H1 (cell line): ENCODE results near the gene TGM5. TPM values are rescaled to one million over a fixed set of nuclear protein-coding genes. Genes with fewer than 3 reads are reported as not detected.

Experiments
- CTCF ChIA-PET: fragments of 300-600 bp; sonication (Branson Sonifier 250); formaldehyde crosslinking; loops from one replicate; lab custom pipeline; 2021; ENCODE audit not compliant: partially characterized antibody; lab: Charles Lee
- POLR2A ChIA-PET: fragments of 300-600 bp; sonication (Branson Sonifier 250); formaldehyde crosslinking; loops from one replicate; lab custom pipeline; 2021; ENCODE audit warnings: inconsistent platforms; ENCODE audit not compliant: partially characterized antibody; lab: Charles Lee
- DNase-seq, 2 experiments: peaks; one replicate each; pipeline versions ENCODE4 v3.0.0 to v3.0.0-alpha.2; 2010 to 2022; ENCODE audit warnings: low spot score in 2 of 2, low read depth in 1 of 2, mixed read lengths in 1 of 2
- FAIRE-seq: peaks from 2 replicates; lab custom pipeline; 2011; peaks lifted over from hg19 to GRCh38; lab: Jason Lieb, UNC
- H2AFZ ChIP-seq: 2 replicates; pipeline ENCODE4 v1.8.1; 2012; ENCODE audit warnings: low read length, inconsistent platforms
- H2AK5ac ChIP-seq: 2 replicates; pipeline ENCODE4 v1.6.1; 2013; ENCODE audit warnings: low read depth, low read length
- H2BK120ac ChIP-seq: replicated peaks from 2 replicates; pipeline ENCODE3; 2013; ENCODE audit warnings: low read depth, low read length, inconsistent platforms
- H2BK12ac ChIP-seq: 2 replicates; pipeline ENCODE4 v1.6.1; 2013; ENCODE audit warnings: low read depth, low read length
- H2BK15ac ChIP-seq: 2 replicates; pipeline ENCODE4 v1.6.1; 2013; ENCODE audit warnings: low read length
- H2BK20ac ChIP-seq: 2 replicates; pipeline ENCODE4 v1.6.1; 2013; ENCODE audit warnings: low read length
- H2BK5ac ChIP-seq: 2 replicates; pipeline ENCODE4 v1.6.1; 2013; ENCODE audit warnings: low read depth, low read length
- H3K14ac ChIP-seq: 2 replicates; pipeline ENCODE4 v1.6.1; 2013; ENCODE audit warnings: inconsistent platforms; ENCODE audit not compliant: insufficient read length
- H3K18ac ChIP-seq: 2 replicates; pipeline ENCODE4 v1.6.1; 2013; ENCODE audit warnings: low read length; ENCODE audit errors: extremely low read depth
- H3K23ac ChIP-seq: 2 replicates; pipeline ENCODE4 v1.6.1; 2013; ENCODE audit warnings: inconsistent platforms; ENCODE audit not compliant: insufficient read length
- H3K23me2 ChIP-seq: 2 replicates; pipeline ENCODE4 v1.6.1; 2013; ENCODE audit warnings: low read depth, low read length
- H3K27ac ChIP-seq: 2 replicates; pipeline ENCODE4 v1.6.1; 2011; ENCODE audit warnings: low read depth, low read length, inconsistent platforms
- H3K27me3 ChIP-seq, 4 experiments: replicated peaks in 1 of 4; 1 replicate in 1 of 4; 2 replicates in 3 of 4; pipeline versions ENCODE4 v1.6.1 to v1.8.1; 2011 to 2013; ENCODE audit warnings: low read length in 3 of 4, mild to moderate bottlenecking in 3 of 4, inconsistent platforms in 2 of 4, mixed read lengths in 2 of 4, moderate library complexity in 1 of 4; ENCODE audit not compliant: control insufficient read depth in 3 of 4, insufficient read depth in 3 of 4; ENCODE audit errors: extremely low read depth in 1 of 4
- H3K36me3 ChIP-seq, 4 experiments: 2 replicates each; pipeline versions ENCODE4 v1.6.1 to v1.8.1; 2011 to 2013; ENCODE audit warnings: mild to moderate bottlenecking in 4 of 4, low read length in 3 of 4, moderate library complexity in 2 of 4, control low read depth in 1 of 4, inconsistent platforms in 1 of 4; ENCODE audit not compliant: insufficient read depth in 4 of 4, control insufficient read depth in 2 of 4
- H3K4ac ChIP-seq: replicated peaks from 2 replicates; pipeline ENCODE3; 2013; ENCODE audit warnings: low read length, low read depth, mixed read lengths, inconsistent platforms; ENCODE audit not compliant: insufficient read length
- H3K4me1 ChIP-seq, 4 experiments: replicated peaks in 1 of 4; 1 replicate in 1 of 4; 2 replicates in 3 of 4; pipeline versions ENCODE4 v1.6.1 to v1.8.1; 2011 to 2013; ENCODE audit warnings: low read length in 3 of 4, inconsistent platforms in 2 of 4, mixed read lengths in 1 of 4; ENCODE audit not compliant: insufficient read depth in 4 of 4, control insufficient read depth in 3 of 4
- H3K4me2 ChIP-seq, 2 experiments: 2 replicates each; pipeline versions ENCODE4 v1.6.1 to v1.8.1; 2011 to 2013; ENCODE audit warnings: low read depth in 2 of 2, low read length in 2 of 2, control low read depth in 1 of 2, inconsistent platforms in 1 of 2, mild to moderate bottlenecking in 1 of 2; ENCODE audit not compliant: insufficient read depth in 1 of 2
- H3K4me3 ChIP-seq, 4 experiments: fragments of 200-600, 300-600 bp in 1 of 4; sonication (generic), shearing (Covaris generic), sonication (Bioruptor Twin) in 1 of 4; 2 replicates each; pipeline versions ENCODE4 v1.5.1 to v1.8.1; 2011 to 2016; ENCODE audit warnings: low read length in 4 of 4, low read depth in 3 of 4, control low read depth in 2 of 4, inconsistent platforms in 2 of 4, mild to moderate bottlenecking in 2 of 4, mixed read lengths in 1 of 4, moderate library complexity in 1 of 4; ENCODE audit not compliant: insufficient read depth in 2 of 4; ENCODE audit errors: extremely low read depth in 1 of 4
- H3K56ac ChIP-seq: replicated peaks from 2 replicates; pipeline ENCODE3; 2013; ENCODE audit warnings: low read depth, mild to moderate bottlenecking, mixed read lengths, low read length, inconsistent platforms; ENCODE audit not compliant: insufficient read length
- H3K79me1 ChIP-seq: 2 replicates; pipeline ENCODE4 v1.6.1; 2013; ENCODE audit warnings: low read depth, low read length, control low read depth
- H3K79me2 ChIP-seq, 2 experiments: 2 replicates each; pipeline versions ENCODE4 v1.6.1 to v1.8.1; 2012 to 2013; ENCODE audit warnings: low read length in 2 of 2, mild to moderate bottlenecking in 2 of 2, inconsistent platforms in 1 of 2; ENCODE audit not compliant: insufficient read depth in 2 of 2, control insufficient read depth in 1 of 2
- H3K9ac ChIP-seq, 4 experiments: replicated peaks in 1 of 4; 1 replicate in 1 of 4; 2 replicates in 3 of 4; pipeline versions ENCODE4 v1.6.1 to v1.8.1; 2011 to 2013; ENCODE audit warnings: low read depth in 3 of 4, low read length in 3 of 4, control low read depth in 2 of 4, mild to moderate bottlenecking in 2 of 4, moderate library complexity in 2 of 4, inconsistent platforms in 1 of 4; ENCODE audit errors: extremely low read depth in 1 of 4
- H3K9me3 ChIP-seq, 2 experiments: 2 replicates each; pipeline versions ENCODE4 v1.6.1 to v1.8.1; 2012 to 2013; ENCODE audit warnings: mild to moderate bottlenecking in 2 of 2, moderate library complexity in 2 of 2, control low read depth in 1 of 2, inconsistent platforms in 1 of 2, low read depth in 1 of 2, low read length in 1 of 2, mixed read lengths in 1 of 2; ENCODE audit not compliant: insufficient read depth in 2 of 2
- H4K20me1 ChIP-seq, 2 experiments: replicated peaks in 1 of 2; 2 replicates each; pipeline versions ENCODE3 to v1.8.1; 2011 to 2013; ENCODE audit warnings: inconsistent platforms in 2 of 2, low read length in 2 of 2, mild to moderate bottlenecking in 1 of 2; ENCODE audit not compliant: insufficient read depth in 2 of 2, control insufficient read depth in 1 of 2
- H4K5ac ChIP-seq: 2 replicates; pipeline ENCODE4 v1.6.1; 2013; ENCODE audit warnings: low read length, low read depth, mixed read lengths, inconsistent platforms; ENCODE audit not compliant: insufficient read length
- H4K8ac ChIP-seq: 2 replicates; pipeline ENCODE4 v1.8.0; 2013; ENCODE audit warnings: mild to moderate bottlenecking, moderate library complexity, low read length, inconsistent platforms; ENCODE audit not compliant: insufficient read depth; ENCODE audit errors: extremely low read depth
- H4K91ac ChIP-seq: replicated peaks from 2 replicates; pipeline ENCODE3; 2013; ENCODE audit warnings: low read length, mixed read lengths, inconsistent platforms; ENCODE audit not compliant: insufficient read length
- ASH2L ChIP-seq: fragments of 200-600, 300-600 bp; sonication (generic); IDR thresholded peaks from one replicate; pipeline ENCODE4 v1.7.1; 2017; ENCODE audit warnings: low read length
- CBX5 ChIP-seq: fragments of 300-800, 300-1000 bp; sonication (generic); IDR thresholded peaks from 2 replicates; pipeline ENCODE4 v1.7.1; 2016; ENCODE audit warnings: antibody characterized with exemption, low read length, low read depth
- EP300 ChIP-seq, 2 experiments: IDR thresholded peaks; 1 replicate in 1 of 2; 2 replicates in 1 of 2; pipeline ENCODE4 v1.6.1; 2011 to 2012; ENCODE audit warnings: low read depth in 2 of 2, low read length in 2 of 2, mild to moderate bottlenecking in 2 of 2, borderline replicate concordance in 1 of 2, inconsistent platforms in 1 of 2, moderate library complexity in 1 of 2
- GABPA ChIP-seq: IDR thresholded peaks from 2 replicates; pipeline ENCODE4 v1.6.1; 2011; ENCODE audit warnings: mild to moderate bottlenecking, low read length, moderate library complexity, borderline replicate concordance; ENCODE audit not compliant: insufficient read depth
- HDAC6 ChIP-seq: IDR thresholded peaks from one replicate; pipeline ENCODE4 v1.7.1; 2012; ENCODE audit warnings: low read depth, mild to moderate bottlenecking, inconsistent platforms, low read length, moderate library complexity
- JUND ChIP-seq: IDR thresholded peaks from 2 replicates; pipeline ENCODE4 v1.6.1; 2011; ENCODE audit warnings: mild to moderate bottlenecking, improper control_type of control experiment, low read length
- SIRT6 ChIP-seq: IDR thresholded peaks from one replicate; pipeline ENCODE4 v1.7.1; 2012; ENCODE audit warnings: low read length, inconsistent platforms
- SUZ12 ChIP-seq: fragments of 200-600 bp; sonication (generic); IDR thresholded peaks from 2 replicates; pipeline ENCODE4 v1.6.1; 2012; ENCODE audit warnings: mild to moderate bottlenecking, inconsistent platforms, low read length, moderate library complexity, mixed read lengths
- TAF1 ChIP-seq: IDR thresholded peaks from 2 replicates; pipeline ENCODE4 v1.6.1; 2011; ENCODE audit warnings: mild to moderate bottlenecking, low read depth, low read length
- USF2 ChIP-seq: IDR thresholded peaks from 2 replicates; pipeline ENCODE4 v1.6.1; 2011; ENCODE audit warnings: low read length, improper control_type of control experiment
- YY1 ChIP-seq: IDR thresholded peaks from 2 replicates; pipeline ENCODE4 v1.6.1; 2011; ENCODE audit warnings: low read depth, mild to moderate bottlenecking, low read length
- WGBS, 2 experiments: shearing (Covaris generic) in 1 of 2; methylation state at CpG; one replicate each; pipeline versions ENCODE4 v1.1.6 to v1.1.7; 2013 to 2015; ENCODE audit warnings: low lambda C conversion rate in 2 of 2, mixed read lengths in 2 of 2, inconsistent platforms in 1 of 2, low coverage in 1 of 2, missing lambda C conversion rate in 1 of 2; ENCODE audit not compliant: insufficient replicate concordance in 2 of 2, insufficient coverage in 1 of 2, insufficient read length in 1 of 2; ENCODE audit errors: extremely low coverage in 1 of 2, missing lambda C conversion rate in 1 of 2; 5-methylcytosine and 5-hydroxymethylcytosine counted together
- polyA plus RNA-seq, 7 experiments: library from polyadenylated mRNA; depleted of rRNA in 3 of 7; stranded (reverse) in 5 of 7; unstranded in 2 of 7; fragments of >200 nt in 5 of 7; fragments of 200-250 nt in 2 of 7; gene quantifications; 1 replicate in 5 of 7; 2 replicates in 1 of 7; 4 replicates in 1 of 7; pipeline versions ENCODE4 v1.2.1 to v1.2.3, GENCODE V29; 2011 to 2013; ENCODE audit warnings: missing spikeins in 2 of 7, mixed read lengths in 2 of 7
- total RNA-seq: library from RNA; stranded (reverse); fragmentation: NEBNext Ultra II Directional; extraction: Animal tissue kit (Norgen Biotek cat#: 25700); gene quantifications from 2 replicates; pipeline ENCODE4 v1.2.1, GENCODE V29; 2021

Gene TGM5
- total and polyA plus RNA-seq, 2 of the 8 experiments (the other 6 are each of a cell fraction or from before 2014, with no cell fraction given) = not detected

- DNase-seq = no peak
- no peak overlapping the region for H2BK20ac ChIP-seq
- H2BK12ac ChIP-seq = no peak overlapping the region
- peaks cover 0 to 3% (median 1%) of the 10 kb centered on the region in 4 experiments; a peak in 3 of 7 replicates for H3K4me1 ChIP-seq
- 85% methylated on average over 6 of the region's 6 CpGs; no CpG with 5 or more reads in 1 of the 2 experiments for WGBS, 2 experiments
- H3K79me1 ChIP-seq = no peaks in the 10 kb centered on the region; the same call in 1 of the 2 replicates
- no peak overlapping the region; the same call in 1 of the 2 replicates for H4K8ac ChIP-seq
- no peak overlapping the region for H2BK120ac ChIP-seq
- H4K91ac ChIP-seq = no peak overlapping the region
- no peak overlapping the region for H4K5ac ChIP-seq
- no peaks in the 10 kb centered on the region for H3K36me3 ChIP-seq
- no peak overlapping the region for H3K23ac ChIP-seq
- no peak overlapping the region for H3K4ac ChIP-seq
- no peak for FAIRE-seq
- ChIA-PET POLR2A (interaction anchor here (0.9 kb wide), 1 partner anchor 18 kb away, joined by 4 read pairs; no protein-coding TSS in a partner anchor), CTCF (interaction anchor here (1.1 to 9.6 kb wide), 7 partner anchors 9 to 79 kb away, joined by 3 to 109 read pairs (median 14); no protein-coding TSS in a partner anchor)
- peaks cover 0 to 2% (median 0%) of the 10 kb centered on the region in 4 experiments; a peak in 2 of 7 replicates for H3K27me3 ChIP-seq
- 0 out of 2 replicates have a peak overlapping the region, but pooled peaks have one; percentile 72 for H2BK15ac ChIP-seq
- no peak overlapping the region for H3K4me3 ChIP-seq
- H3K9me3 ChIP-seq = no peaks in the 10 kb centered on the region
- no peak overlapping the region for H3K4me2 ChIP-seq
- H3K14ac ChIP-seq = no peak overlapping the region
- no peaks in the 10 kb centered on the region for H3K79me2 ChIP-seq
- H2BK5ac ChIP-seq = no peak overlapping the region
- H2AK5ac ChIP-seq = no peak overlapping the region
- no peak overlapping the region for H3K9ac ChIP-seq
- no peaks in the 10 kb centered on the region for H3K23me2 ChIP-seq
- no peaks in the 10 kb centered on the region for H4K20me1 ChIP-seq
- H3K18ac ChIP-seq = no peak overlapping the region
- H3K56ac ChIP-seq = no peak overlapping the region
- H2AFZ ChIP-seq = peak overlapping the region; percentile 48; the same call in 1 of the 2 replicates
- no peak overlapping the region for H3K27ac ChIP-seq
- TF ChIP-seq SIRT6 (no peak), EP300 (IDR thresholded peaks at IDR 0.05; ENCODE audit: borderline replicate concordance in 1 of 2, low read depth in 2 of 2, low read length in 2 of 2) (no peak), GABPA (no peak), YY1 (no peak), TAF1 (no peak), HDAC6 (no peak), USF2 (no peak), SUZ12 (no peak), ASH2L (no peak), CBX5 (no peak), JUND (no peak)
Observed at GRCh38 chr15:43214592-43215295, 52.0 kb downstream of the TGM5 start.
